ENCODE measurements around the gene OR6C1. TPM values are rescaled to one million over a fixed set of nuclear protein-coding genes. Genes with fewer than 3 reads are reported as not detected.
"Not testable (repeated sequence)": the region's sequence is repeated elsewhere in the genome, so short reads cannot be mapped to it uniquely, and the experiment has no call there.

Gene OR6C1
- total RNA-seq = not detected in 3 replicates
- long read RNA-seq = 0 reads

DNA sequence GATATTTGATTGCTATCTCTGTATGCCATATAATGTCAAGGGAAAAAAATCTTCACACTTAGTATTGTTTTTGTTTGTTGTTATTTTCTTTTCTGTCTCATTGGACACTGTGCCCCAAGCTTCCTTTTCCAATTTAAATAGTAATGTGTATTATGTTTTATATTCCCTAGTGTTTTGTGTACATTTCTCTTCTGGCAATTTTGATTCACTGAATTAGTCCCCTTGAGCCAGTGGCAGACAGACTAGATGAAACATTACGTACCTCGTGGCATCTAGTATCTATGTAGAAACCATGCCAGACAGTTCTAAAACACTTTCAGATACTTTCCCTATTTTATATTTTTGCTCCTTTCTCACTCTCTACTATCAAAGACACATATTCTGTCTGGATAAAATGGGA, at the start of gene OR6C1:
Gene OR6C1, plus strand, starts transcription at position 301 of the 400 bp plus-strand sequence. CDS start 6,257 bp downstream, outside the sequence.
- DNase-seq (ENCODE audit: low spot score) = no peak

DNA sequence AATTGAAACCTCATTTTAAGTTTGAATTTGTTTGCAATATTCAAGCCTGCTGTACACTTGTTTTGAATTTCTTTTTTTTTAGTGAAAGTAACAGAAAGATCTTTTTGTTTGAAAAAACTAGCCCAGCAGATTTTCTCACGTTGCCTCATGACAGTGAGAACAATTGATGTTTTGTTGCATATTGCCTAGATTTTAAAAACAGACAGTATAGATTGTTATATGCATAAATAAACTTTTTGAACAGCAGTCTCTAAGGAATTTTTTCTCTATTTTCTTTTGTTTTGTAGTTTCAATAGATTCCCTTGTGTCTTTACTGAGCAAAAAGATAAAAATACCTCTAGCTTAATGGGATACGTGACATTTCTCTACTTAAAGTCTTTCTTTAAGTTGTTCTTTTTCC, 33.2 kb upstream of the OR6C1 start:
- H3K36me3 Mint-ChIP-seq (ENCODE audit: low read depth) = peaks cover 1% of the 10 kb centered on the region
- peaks cover 8% of the 10 kb centered on the region for H3K9me3 Mint-ChIP-seq (ENCODE audit: low read depth)
- DNase-seq (ENCODE audit: low spot score) = no peak
- H3K27me3 Mint-ChIP-seq (ENCODE audit: low read depth) = peaks cover 2% of the 10 kb centered on the region
- no peaks in the 10 kb centered on the region for H3K4me1 Mint-ChIP-seq (ENCODE audit: low read depth)
- TF ChIP-seq, protein P1, sequence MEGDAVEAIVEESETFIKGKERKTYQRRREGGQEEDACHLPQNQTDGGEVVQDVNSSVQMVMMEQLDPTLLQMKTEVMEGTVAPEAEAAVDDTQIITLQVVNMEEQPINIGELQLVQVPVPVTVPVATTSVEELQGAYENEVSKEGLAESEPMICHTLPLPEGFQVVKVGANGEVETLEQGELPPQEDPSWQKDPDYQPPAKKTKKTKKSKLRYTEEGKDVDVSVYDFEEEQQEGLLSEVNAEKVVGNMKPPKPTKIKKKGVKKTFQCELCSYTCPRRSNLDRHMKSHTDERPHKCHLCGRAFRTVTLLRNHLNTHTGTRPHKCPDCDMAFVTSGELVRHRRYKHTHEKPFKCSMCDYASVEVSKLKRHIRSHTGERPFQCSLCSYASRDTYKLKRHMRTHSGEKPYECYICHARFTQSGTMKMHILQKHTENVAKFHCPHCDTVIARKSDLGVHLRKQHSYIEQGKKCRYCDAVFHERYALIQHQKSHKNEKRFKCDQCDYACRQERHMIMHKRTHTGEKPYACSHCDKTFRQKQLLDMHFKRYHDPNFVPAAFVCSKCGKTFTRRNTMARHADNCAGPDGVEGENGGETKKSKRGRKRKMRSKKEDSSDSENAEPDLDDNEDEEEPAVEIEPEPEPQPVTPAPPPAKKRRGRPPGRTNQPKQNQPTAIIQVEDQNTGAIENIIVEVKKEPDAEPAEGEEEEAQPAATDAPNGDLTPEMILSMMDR (IDR thresholded peaks at IDR 0.05) = no peak
- H3K4me3 Mint-ChIP-seq (ENCODE audit: unreplicated experiment) = no peak overlapping the region
- H3K27ac Mint-ChIP-seq (ENCODE audit: unreplicated experiment) = no peak overlapping the region

More for the DNA sequence above, at the start of gene OR6C1:
- Mint-ChIP-seq H3K4me1 (ENCODE audit: low read depth) (no peaks in the 10 kb centered on the region), H3K36me3 (ENCODE audit: low read depth) (no peaks in the 10 kb centered on the region), H3K27ac (ENCODE audit: unreplicated experiment) (no peak within 1 kb of the TSS), H3K27me3 (ENCODE audit: low read depth) (peaks cover 15% of the 10 kb centered on the region), H3K9me3 (ENCODE audit: low read depth) (no peaks in the 10 kb centered on the region), H3K4me3 (ENCODE audit: unreplicated experiment) (no peak within 1 kb of the TSS)
- TF ChIP-seq, protein P1 (IDR thresholded peaks at IDR 0.05) = no peak

DNA sequence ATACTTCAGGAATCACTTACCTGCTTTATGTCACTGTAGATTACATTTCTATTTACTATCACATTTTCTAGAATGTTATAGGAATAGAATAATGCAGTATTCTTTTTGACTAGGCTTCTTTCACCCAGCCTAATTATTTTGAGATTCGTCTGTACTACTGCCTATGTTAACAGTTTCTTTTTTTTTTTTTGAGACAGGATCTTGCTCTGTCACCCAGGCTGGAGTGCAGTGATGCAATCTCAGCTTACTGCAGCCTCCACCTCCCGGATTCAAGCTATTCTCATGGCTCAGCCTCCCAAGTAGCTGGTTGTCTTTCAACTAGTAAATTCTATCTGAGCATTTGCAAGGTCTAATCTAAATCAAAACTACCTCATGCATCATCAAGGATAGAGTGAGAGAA, 24.1 kb upstream of the OR6C1 start:
- Mint-ChIP-seq H3K4me3 (ENCODE audit: unreplicated experiment) (no peak overlapping the region), H3K27ac (ENCODE audit: unreplicated experiment) (no peak overlapping the region), H3K27me3 (ENCODE audit: low read depth) (peaks cover 13% of the 10 kb centered on the region), H3K4me1 (ENCODE audit: low read depth) (no peaks in the 10 kb centered on the region), H3K9me3 (ENCODE audit: low read depth) (no peaks in the 10 kb centered on the region), H3K36me3 (ENCODE audit: low read depth) (no peaks in the 10 kb centered on the region)
- TF ChIP-seq, protein P1 (IDR thresholded peaks at IDR 0.05) = no peak
- no peak for DNase-seq (ENCODE audit: low spot score)

DNA sequence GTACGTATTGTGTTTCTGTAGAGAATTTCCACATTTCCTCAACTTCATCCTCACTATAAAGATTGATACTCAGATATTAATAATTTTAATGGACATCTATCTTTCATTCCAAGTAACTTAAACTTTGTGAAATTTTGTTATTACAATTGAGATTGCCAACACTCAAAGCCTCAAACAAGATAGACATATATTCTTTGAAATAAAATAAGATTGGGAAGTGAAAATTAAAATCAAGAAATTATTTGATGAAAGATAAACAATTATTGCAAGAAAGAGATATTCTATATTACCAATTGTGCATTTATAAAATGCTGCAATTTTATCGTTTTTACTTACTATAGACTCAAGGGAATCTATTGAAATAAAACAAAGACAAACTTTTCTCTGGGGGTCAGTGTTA, 17.7 kb upstream of the OR6C1 start, which contains the start of gene OR6C6:
Gene OR6C6, minus strand, starts transcription at position 101 of the 400 bp plus-strand sequence. CDS start 1,337 bp downstream, outside the sequence.
- TF ChIP-seq, protein P1 (IDR thresholded peaks at IDR 0.05) = no peak
- Mint-ChIP-seq H3K4me3 (ENCODE audit: unreplicated experiment) (no peak within 1 kb of the TSS), H3K27ac (ENCODE audit: unreplicated experiment) (no peak within 1 kb of the TSS), H3K9me3 (ENCODE audit: low read depth) (no peaks in the 10 kb centered on the region), H3K27me3 (ENCODE audit: low read depth) (peaks cover 12% of the 10 kb centered on the region), H3K36me3 (ENCODE audit: low read depth) (no peaks in the 10 kb centered on the region), H3K4me1 (ENCODE audit: low read depth) (no peaks in the 10 kb centered on the region)
- no peak for DNase-seq (ENCODE audit: low spot score)

DNA sequence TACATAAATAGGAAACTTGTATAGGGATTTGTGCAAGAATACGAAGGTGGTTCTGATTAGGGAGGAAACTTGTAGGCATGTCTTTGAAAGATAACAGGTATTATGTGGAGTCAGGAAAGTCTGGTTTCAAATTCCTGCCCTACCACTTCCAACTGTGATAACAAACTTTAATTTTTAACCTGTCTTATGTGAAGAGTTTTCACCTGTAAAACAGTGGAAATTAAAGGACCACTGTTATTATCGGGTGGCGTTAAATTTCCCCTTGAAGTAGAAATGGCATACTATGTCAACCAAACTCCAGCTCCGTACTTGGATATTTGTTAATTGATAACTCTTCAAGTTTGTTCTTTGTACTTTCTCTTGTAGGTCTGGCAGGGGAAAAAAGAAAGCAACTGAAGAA, 6.1 kb downstream of the OR6C1 start:
- DNase-seq (ENCODE audit: low spot score) = no peak
- no peaks in the 10 kb centered on the region for H3K36me3 Mint-ChIP-seq (ENCODE audit: low read depth)
- H3K4me3 Mint-ChIP-seq (ENCODE audit: unreplicated experiment) = no peak overlapping the region
- H3K27me3 Mint-ChIP-seq (ENCODE audit: low read depth) = no peaks in the 10 kb centered on the region
- H3K4me1 Mint-ChIP-seq (ENCODE audit: low read depth) = no peaks in the 10 kb centered on the region
- no peak overlapping the region for H3K27ac Mint-ChIP-seq (ENCODE audit: unreplicated experiment)
- TF ChIP-seq, protein P1 (IDR thresholded peaks at IDR 0.05) = no peak
- H3K9me3 Mint-ChIP-seq (ENCODE audit: low read depth) = no peaks in the 10 kb centered on the region

DNA sequence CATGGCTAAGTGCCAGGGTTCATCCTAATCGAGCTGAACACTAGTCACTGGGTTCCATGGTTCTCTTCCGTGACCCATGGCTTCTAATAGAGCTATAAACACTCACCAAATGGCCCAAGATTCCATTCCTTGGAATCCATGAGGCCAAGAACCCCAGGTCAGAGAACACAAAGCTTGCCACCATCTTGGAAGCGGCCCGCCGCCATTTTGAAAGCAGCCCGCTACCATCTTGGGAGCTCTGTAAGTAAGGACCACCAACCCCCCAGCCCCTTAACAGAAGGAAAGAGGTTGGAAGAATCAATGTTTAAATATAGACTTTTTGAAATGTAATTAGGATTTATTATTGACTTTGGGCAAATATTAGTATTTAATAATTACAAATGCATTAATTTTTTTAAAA, 11.7 kb downstream of the OR6C1 start:
- not testable (repeated sequence) for H3K36me3 Mint-ChIP-seq (ENCODE audit: low read depth); DNase-seq (ENCODE audit: low spot score); H3K27ac Mint-ChIP-seq (ENCODE audit: unreplicated experiment); H3K27me3 Mint-ChIP-seq (ENCODE audit: low read depth); H3K4me3 Mint-ChIP-seq (ENCODE audit: unreplicated experiment); H3K4me1 Mint-ChIP-seq (ENCODE audit: low read depth); H3K9me3 Mint-ChIP-seq (ENCODE audit: low read depth)

Measured in chondrocyte (in vitro differentiated cells).